Fibroblast of lung (primary cell): Measurements from ENCODE around the gene GDPD3.
"Not testable (repeated sequence)": the region's sequence is repeated elsewhere in the genome, so short reads cannot be mapped to it uniquely, and the experiment has no call there.

Experiments used
- EZH2 ChIP-seq: IDR thresholded peaks from 2 replicates; pipeline ENCODE4 v1.5.1; 2012; ENCODE audit warnings: low read length, control low read depth, mild to moderate bottlenecking; ENCODE audit errors: missing control alignments
- TF ChIP-seq, protein P1 (sequence below), 2 donors: IDR thresholded peaks in 1 of 2; conservative IDR thresholded peaks in 1 of 2; 1 replicate in 1 of 2; 2 replicates in 1 of 2; pipeline ENCODE4 v1.5.1; 2011 to 2012; ENCODE audit warnings: low read length in 2 of 2, control low read depth in 1 of 2, inconsistent platforms in 1 of 2, low read depth in 1 of 2, mild to moderate bottlenecking in 1 of 2

DNA sequence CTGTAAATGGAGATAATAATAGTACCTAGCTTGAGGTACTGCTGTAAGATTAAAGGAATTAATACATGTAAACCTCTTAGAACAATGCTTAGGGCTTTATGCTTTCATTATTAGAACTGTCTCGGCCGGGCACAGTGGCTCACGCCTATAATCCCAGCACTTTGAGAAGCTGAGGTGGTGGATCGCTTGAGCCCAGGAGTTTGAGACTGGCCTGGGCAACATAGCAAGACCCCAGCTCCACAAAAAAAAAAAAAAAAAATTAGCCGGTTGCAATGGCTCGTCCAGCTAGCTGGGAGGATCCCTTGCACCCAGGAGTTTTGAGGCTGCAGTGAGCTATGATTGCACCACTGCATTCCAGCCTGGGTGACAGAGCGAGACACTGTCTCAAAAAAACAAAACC is 1.5 kb upstream of the GDPD3 start:
- TF ChIP-seq, protein P1, sequence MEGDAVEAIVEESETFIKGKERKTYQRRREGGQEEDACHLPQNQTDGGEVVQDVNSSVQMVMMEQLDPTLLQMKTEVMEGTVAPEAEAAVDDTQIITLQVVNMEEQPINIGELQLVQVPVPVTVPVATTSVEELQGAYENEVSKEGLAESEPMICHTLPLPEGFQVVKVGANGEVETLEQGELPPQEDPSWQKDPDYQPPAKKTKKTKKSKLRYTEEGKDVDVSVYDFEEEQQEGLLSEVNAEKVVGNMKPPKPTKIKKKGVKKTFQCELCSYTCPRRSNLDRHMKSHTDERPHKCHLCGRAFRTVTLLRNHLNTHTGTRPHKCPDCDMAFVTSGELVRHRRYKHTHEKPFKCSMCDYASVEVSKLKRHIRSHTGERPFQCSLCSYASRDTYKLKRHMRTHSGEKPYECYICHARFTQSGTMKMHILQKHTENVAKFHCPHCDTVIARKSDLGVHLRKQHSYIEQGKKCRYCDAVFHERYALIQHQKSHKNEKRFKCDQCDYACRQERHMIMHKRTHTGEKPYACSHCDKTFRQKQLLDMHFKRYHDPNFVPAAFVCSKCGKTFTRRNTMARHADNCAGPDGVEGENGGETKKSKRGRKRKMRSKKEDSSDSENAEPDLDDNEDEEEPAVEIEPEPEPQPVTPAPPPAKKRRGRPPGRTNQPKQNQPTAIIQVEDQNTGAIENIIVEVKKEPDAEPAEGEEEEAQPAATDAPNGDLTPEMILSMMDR (conservative IDR thresholded peaks at IDR 0.05 in 1 of 2, IDR thresholded peaks at IDR 0.05 in 1 of 2; ENCODE audit: low read depth in 1 of 2, low read length in 2 of 2): not testable (repeated sequence)
- not testable (repeated sequence) for TF ChIP-seq EZH2
